Hematopoietic multipotent progenitor cell treated with erythropoietin and hydrocortisone succinate and interleukin-3 and kit ligand, for 15 days (in vitro differentiated cells): Measurements from ENCODE around the gene RPL32.
A peak's percentile ranks its signal among the peaks of the same experiment; 100 is the strongest.

ENCODE experiments used
- DNase-seq: peaks from one replicate; pipeline ENCODE4 v3.0.0-alpha.2; 2015; ENCODE audit warnings: low spot score

The RPL32 gene

DNA sequence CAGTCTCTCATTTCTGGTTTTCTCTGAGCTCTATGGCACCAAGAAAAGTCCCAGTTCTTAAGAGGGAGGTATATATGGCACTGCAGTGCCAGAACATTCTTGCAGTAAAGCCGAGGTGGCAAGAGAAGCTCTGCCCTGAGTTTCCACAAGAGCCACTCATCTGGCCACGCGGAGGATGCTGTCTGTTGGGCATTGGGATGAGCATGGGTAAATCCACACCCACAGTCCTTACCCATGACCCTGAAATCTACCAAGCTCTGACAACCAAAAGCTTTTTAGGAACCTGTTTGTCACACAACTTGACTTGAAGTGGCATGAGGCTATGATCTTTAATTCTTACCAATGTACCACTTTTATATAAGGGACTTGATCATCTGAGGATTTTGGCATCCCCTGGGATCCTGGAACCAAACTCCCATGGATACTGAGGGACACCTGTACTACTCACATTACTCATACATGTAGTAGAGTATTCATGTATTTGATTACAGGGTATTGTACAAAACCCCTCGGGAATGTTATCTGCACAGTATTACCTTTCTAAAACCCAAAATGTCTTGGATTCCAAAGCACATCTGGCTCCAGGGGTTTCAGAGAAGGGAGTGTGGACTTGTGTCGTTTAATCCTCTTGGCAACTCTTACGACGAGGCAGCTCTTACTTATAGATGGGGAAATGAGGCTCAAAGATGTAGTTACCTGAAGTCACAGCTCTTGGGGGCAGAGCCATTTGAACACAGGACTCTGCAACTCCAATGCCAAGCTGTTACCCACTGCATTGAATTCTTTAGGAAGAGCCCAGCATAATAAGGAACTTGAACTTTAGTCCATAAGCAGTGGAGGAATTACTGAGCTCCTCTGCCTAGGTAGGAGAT lies 8.8 kb downstream of the RPL32 start:
- no peak for DNase-seq

DNA sequence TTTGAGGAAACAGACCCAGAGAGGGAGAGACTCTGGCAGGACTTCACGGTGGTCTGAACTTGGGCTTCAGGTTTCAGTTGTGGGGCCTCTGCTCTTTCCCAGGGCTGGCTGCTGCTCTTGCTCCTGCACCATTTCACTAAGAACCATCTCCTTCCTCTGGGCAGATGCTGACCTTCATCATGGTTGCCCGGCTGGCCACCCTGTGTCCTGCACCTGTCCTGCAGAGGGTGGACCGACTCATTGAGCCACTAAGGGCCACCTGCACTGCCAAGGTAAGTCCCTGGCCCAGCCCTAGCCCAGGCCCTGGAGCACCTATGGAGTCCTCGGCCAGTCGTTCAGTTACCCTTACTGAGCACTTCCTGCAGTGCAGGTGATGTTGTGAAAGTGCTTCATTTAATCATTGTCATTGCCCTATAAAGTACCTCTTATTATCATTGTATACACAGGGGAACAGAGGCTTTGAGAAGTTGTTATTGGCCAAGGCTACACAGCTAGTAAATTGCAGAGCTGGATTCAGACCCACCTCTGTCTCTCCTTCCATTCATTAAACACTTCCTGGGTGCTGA lies 10.0 kb downstream of the RPL32 start:
- DNase-seq = no peak

DNA sequence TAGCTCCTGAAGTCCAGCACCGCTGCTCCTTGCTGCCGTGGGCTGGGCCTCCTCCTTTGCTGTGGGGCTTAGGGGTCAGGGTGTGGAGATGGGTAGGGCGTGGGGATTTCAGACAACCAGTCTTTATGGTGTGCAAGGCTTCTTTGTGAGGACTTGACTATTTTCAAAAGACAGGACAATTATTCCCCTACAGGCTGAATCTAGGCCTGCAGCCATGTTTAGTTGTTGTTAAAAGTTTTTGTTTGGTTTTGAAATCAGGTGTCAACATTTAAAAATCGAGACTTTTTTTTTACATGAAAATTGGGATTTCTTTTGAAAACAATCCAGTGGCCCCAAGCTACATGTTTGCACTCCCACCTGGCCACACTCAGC lies 10.6 kb downstream of the RPL32 start:
- DNase-seq = no peak

DNA sequence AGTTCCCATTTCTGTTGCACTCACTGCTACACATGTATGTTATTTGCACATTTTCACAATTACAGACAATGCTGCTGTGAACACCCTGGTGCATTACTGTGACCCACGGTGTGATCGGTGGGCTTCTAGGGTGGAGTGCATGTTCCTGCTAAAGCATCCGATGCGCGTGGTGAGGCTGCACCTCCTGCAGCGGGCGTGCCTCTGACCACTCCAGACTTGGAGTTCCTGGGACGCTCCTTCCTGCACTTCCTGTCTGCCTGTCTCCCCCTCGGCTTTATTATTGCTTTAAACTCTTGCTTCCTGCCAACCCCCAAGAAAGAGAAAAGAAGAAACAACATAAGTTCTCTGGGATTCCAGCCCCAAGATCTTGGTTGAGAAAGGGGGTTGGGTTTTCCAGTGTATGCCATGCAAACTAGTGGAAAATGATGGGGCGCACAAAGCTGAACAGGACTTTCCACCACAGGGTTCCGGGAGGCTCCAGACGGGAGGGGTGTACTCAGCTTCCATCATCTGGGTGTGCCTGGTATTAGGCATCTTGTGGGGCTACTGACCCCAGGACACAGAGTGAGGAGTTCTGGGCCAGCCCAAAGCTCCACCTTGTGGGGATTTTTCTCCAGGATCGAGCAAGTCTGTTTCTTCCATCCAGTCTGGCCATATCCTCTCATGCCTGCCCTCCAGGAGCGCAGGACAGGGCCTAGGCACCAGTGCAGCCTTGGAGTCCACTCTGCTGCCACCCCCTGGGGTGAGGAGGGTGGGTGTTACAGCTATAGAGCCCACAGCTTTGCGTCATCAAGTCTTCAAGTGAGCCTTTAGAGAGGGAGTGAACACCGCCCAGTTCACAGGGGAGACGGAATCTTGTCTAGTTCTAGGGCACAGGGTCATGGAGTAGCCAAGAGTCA lies 11.2 kb downstream of the RPL32 start:
- DNase-seq = no peak

DNA sequence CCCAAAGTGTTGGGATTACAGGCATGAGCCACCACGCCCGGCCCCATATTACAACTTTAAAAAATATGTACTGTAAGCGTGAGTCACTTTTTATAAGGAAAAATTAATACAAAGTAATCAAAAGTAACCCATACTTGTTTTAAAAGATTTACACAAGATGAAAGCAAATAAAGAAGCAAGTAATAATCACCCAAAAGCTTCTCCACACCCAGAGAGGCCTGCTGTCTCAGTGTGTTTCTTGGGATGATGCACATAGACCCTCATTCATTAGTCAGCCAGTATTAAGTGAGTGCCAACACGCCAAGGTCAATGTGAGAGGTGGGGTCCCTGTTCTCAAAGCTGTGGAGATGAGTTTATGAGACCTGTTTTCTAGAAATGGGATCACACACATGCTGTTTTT lies 12.0 kb downstream of the RPL32 start:
- DNase-seq = no peak

DNA sequence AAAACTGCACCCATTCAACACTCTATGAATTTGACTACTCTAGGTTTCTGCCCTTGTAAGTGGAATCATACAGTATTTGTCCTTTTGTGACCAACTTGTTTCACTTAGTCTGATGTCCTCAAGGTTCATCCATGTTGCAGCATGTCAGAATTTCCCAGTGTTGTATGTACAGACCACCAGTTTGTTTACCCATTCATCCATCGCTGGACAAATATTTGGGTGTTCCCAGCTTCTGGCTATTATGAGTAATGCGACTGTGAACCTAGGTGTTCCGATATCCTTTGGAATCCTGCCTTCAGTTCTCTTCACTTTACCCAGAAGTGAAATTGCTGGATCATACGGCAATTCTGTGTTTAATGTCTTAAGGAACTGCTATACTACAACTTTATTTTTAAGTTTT lies 12.6 kb downstream of the RPL32 start:
- no peak for DNase-seq

DNA sequence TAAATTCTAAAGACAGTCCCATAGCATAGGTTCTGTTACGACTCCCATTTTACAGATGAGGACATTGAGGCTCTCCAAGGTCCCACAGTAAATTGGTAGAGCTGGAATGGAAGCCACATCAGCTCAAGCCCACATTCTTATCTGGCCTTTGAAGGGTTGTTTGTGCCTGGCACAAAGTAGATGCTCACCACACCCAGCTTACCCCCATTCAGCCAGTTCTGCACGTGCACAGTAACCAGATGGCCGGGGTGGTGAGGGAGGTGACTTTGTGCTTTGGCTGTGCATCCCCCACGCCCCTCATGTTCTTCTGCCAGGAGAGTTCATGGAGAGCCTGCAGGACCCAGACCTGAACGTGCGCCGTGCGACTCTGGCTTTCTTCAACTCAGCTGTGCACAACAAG lies 16.2 kb downstream of the RPL32 start:
- DNase-seq = peak; percentile 75

DNA sequence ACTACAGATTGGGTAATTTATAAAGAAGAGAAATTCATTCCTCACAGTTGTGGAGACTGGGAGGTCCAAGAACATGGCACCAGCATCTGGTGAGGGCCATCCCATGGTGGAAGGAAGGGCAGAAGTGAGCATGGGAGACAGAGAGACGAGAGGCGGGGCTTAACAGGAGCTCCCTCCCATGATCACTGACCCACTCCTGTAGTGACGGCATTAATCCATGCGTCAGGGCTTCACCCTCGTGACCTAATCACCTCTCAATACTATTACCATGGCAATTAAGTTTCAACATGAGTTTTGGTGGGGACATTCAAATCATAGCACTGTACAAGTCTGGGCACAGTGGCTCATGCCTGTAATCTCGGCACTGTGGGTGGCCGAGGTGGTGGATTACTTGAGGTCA lies 17.1 kb downstream of the RPL32 start:
- DNase-seq = no peak

DNA sequence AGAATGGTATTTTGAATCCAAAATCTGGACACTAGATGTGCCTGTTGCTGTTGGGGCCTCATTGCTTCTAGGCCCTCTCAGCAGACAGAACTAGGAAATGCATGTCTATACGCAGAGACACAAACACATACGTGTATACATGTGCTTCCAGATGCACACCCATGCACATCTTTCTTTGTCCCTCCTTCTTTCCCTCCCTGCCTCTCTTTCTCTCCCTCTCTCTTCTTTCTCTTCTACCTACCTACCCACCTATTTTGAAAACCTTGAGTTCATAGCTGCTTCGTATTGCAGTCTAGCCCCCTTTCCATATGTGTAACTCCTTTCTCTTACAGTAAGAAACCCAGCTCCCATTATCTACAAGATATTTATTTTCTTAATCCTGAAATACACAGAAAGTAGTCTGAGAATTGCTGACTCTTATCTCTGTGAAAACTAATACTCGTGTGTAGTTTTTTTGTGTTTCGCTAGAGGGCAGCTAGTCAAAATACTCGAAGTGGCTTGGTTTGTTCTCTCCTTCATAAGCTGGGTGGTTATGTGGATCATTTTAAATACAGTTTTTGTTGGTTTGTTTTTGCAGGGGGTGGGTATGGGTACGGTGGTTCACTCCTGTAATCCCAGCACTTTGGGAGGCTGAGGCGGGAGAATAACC lies 18.5 kb downstream of the RPL32 start:
- DNase-seq = peak; percentile 75

DNA sequence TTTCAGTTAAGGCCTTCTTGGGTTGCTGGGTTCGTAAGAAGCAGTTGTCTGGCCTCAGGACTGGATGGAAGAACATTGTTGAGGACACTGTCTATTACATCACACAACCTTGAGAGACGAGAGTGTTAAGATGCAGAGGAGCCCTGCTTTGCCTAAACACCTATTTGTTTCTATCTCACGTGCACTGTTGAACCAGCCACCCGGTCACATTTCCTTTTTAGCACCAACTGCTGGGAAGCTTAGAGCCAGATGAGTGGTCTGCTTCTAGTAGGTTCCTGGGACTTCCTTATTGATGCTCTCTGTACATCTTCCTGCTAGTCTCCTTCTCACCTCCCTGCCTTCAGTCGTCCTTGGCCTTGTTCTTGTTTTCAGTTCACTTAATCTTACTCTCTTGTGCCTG lies 22.6 kb downstream of the RPL32 start:
- no peak for DNase-seq

DNA sequence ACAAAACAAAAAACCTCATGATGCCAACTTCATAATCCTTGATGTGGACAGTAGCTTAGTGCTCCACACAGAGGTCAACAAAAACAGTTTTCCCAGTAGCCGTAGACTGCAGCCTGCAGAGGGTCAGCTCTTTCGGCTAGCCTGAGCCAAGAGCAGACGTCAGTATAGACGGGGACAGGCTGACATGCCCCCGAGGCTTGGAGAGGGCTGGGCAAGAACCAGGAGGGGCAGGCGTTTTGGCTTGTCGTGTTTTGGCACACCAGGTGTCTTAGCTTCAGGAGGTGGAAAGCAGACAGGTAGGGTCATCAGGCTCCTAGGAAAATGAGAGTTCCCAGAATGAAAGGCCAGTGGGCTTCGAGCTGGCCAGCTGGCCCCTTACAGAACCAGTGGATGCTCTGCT lies 23.1 kb downstream of the RPL32 start:
- no peak for DNase-seq

DNA sequence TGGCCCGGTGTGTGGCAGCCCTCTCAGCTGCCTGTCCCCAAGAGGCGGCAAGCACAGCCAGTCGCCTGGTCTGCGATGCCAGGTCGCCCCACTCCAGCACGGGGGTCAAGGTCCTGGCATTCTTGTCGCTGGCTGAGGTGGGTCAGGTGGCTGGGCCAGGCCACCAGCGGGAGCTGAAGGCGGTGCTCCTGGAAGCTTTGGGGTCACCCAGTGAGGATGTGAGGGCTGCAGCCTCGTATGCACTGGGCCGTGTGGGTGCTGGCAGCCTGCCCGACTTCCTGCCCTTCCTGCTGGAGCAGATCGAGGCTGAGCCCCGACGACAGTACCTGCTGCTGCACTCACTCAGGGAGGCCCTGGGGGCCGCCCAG lies 24.0 kb downstream of the RPL32 start:
- no peak for DNase-seq

DNA sequence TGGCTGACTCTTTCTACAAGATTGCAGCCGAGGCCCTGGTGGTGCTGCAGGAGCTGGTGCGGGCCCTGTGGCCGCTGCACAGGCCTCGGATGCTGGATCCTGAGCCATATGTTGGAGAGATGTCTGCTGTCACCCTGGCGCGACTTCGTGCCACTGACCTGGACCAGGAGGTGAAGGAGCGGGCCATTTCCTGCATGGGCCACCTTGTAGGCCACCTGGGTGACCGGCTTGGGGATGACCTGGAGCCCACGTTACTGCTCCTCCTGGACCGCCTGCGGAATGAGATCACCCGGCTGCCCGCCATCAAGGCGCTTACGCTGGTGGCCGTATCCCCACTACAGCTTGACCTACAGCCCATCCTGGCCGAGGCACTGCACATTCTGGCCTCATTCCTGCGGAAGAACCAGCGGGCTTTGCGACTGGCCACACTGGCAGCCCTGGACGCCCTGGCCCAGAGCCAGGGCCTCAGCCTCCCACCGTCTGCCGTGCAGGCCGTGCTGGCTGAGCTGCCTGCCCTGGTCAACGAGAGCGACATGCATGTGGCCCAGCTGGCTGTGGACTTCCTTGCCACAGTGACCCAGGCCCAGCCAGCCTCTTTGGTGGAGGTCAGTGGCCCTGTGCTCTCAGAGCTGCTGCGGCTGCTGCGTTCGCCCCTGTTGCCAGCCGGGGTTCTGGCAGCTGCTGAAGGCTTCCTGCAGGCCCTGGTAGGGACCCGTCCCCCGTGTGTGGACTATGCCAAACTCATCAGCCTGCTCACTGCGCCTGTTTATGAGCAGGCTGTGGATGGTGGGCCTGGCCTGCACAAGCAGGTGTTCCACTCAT lies 24.6 kb downstream of the RPL32 start:
- DNase-seq = no peak

DNA sequence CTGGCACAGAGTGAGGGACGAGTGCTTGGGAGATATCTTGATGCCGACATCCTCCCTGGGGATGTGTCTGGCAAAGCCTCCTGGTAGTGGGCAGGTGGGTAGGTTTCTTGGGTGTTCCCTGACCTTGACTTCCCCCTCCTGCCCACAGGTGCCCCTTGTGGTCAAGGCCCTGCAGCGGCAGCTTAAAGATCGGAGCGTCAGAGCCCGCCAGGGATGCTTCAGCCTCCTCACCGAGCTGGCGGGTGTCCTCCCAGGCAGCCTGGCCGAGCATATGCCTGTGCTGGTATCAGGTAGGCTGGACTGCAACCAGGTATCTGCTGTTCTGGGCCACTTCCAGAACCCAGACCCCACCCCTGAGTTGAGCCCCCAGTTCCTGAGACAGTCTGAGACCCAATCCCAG lies 25.6 kb downstream of the RPL32 start:
- no peak for DNase-seq

DNA sequence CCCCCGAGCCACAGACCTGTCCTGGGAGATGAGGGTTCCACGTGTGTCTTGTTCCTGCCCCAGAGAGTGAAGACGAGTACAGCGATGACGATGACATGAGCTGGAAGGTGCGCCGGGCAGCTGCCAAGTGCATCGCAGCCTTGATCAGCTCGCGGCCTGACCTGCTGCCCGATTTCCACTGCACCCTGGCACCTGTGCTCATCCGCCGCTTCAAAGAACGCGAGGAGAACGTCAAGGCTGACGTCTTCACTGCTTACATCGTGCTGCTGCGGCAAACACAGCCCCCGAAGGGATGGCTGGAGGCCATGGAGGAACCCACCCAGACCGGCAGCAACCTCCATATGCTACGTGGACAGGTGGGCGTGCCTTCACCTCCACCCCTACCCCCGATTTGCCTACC lies 26.3 kb downstream of the RPL32 start:
- DNase-seq = no peak

DNA sequence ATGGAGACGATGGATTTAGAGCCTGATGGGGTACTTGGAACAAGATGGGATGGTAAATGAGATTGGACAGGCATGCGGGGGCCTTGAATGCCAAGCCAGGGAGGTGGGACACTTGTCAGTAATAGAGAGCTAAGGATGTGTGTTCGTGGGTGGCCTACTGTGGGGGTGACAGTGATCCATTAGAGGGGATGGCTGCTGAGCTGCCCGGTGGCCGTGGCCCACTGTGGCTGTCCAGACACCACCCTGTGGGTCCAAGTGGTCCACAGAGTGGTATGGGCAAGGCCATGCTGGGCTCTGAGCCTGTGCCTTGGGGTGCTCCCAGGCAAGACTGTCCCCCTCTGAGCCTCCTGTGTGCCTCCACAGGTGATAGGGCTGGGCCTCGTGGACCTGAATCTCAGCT lies 27.4 kb downstream of the RPL32 start:
- no peak for DNase-seq

DNA sequence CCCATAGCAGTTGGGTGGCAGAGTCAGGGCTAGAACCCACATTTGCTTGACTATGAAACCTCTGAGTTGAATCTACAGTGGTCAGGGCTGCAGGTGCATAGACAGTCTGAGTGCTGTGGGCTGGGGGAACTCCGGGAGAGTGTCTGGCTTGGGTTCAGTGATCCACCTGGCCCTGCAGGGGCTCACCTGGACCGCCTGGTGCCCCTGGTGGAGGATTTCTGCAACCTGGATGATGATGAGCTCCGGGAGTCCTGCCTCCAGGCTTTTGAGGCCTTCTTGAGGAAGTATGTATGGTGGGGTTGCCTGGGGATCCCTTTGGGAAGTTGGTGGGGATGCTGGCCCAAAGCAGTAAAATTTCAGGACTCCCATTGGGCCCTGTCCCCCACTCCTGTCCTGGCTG lies 28.6 kb downstream of the RPL32 start:
- no peak for DNase-seq

DNA sequence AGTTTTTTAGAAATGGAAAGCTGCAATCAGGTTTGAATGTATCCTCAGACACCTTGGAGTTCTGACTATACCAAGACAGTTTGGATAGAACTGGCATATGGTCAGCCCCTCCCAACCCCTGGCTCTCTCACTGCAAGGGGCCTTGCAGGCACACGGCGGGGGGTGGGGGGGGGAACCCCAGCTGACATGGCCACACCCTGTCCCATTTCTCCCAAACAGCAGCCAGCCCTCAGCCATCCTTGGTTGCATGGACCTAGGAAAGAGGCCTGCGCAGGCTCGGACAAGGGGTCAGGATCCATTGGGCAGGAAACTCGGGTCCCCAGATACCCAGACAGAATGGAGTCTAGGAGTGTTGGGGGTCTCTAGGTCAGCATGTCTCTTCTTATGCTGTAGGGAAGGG lies 30.4 kb downstream of the RPL32 start:
- DNase-seq = no peak

DNA sequence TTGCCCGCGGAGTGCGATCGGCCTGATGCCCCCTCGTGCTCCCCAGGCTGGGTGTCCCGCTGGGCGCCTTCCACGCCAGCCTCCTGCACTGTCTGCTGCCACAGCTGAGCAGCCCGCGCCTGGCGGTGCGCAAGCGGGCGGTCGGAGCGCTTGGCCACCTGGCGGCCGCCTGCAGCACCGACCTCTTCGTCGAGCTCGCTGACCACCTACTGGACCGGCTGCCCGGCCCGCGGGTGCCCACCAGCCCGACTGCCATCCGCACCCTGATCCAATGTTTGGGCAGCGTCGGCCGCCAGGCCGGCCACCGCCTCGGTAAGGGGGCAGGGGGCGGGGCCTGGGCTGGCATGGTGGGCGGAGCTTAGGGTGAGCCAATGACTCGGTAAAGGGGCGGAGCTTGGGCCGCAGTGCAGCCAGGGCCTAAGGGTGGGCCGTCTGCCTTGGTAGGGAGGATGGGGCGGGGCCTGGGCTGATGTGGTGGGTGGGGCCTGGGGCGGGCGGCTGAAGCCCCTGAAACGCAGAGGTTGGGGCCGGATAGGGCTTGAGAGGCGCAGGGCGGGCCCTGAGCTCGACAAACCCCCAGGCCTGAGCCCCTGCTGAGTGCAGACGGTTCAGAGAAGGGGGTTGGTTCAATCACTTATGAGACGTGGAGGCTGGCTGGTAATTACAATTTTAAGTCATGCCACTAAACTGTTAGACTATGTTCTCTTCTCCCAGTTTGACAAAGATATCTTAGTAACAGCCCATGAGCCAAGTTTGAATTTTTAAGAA lies 31.2 kb downstream of the RPL32 start:
- DNase-seq = peak; percentile 96

DNA sequence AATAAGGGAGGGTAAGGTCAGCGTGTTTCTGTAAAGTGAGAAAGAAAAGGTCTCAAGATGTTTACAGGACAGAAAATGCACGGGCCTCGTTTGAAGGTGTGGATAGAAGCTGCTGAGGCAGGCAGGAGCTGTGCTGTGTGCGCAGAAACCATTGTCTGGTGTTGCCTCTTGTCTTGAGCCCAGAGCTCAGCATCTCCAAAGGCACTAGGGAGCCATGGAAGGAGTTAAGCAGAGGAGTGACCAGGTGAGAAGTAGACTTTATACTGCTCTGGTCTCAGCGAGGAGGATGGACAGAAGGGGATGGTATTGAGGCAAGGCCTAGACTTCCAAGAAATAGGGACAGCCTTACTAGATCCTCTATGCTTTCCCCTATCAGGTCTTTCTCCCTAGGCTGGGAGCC lies 31.9 kb downstream of the RPL32 start:
- no peak for DNase-seq

DNA sequence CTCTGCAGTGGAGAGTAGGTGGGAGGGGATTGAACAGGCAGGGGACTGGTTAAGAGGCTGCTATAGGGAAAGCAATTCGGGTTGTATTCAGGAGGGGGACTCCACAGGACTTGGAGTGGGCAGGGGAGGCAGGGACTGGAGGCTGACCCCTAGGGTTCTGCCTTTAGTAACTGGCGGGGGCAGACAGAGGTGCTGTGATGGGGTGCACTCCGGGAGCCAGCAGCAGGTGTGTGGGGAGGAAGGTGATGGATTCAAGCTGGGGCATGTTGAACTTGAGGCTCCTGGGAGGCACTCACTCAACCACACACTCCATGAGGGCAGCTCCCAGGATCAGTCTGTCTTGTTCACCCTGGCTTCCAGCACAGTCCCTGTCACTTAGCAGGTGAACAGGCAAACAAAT lies 32.4 kb downstream of the RPL32 start:
- no peak for DNase-seq
